Activated T-cell treated with anti-CD3 and anti-CD28 coated beads for 48 hours (primary cell): ENCODE measurements around the gene COL28A1.

Experiments used
- DNase-seq: peaks from one replicate; pipeline ENCODE4 v3.0.0-alpha.2; 2020; ENCODE audit warnings: low read depth

COL28A1 gene

GRCh38 chr7:7330997-7331396 lies 204.7 kb downstream of the COL28A1 start:
- DNase-seq: no peak

- no peak for DNase-seq
These were observed 206.3 kb downstream of the COL28A1 start for GRCh38 chr7:7329326-7329725.

DNA sequence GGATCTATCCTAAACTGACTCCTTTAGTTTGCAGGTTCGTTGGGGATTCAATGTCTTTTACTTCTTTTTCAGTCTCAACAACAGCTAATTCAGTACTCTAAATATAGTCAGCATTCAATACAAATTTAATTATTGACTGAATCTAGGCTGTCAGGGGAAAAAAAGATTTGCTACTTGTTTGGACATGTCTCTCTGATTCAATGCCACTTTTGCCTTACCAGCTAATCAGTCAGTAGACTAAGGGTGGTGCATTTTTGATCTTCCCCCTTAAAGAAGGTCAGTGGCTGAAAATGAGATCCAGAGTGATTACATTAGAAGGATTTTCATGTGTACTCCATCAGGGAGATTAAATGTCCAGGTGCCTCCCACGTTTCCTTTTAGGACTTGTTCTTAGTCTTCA lies 208.2 kb downstream of the COL28A1 start:
- DNase-seq: no peak

DNA sequence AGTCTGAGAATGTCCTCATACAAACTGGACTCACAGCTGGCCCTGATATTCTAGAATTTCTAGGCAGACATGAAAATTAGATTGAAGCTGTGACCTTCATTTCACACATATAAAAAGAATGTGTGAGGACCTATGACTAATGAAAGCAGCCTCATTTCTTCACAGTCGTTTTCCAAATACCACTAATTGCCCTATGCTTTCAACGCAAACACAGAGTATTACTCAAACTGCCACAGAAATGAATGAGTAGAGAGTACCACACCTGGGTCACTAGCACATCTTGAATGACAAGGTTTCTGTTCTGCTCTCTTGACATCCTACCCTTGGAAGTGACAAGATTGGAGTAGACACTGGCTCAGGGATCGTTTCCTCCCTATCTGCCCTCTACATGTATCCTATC lies 211.0 kb downstream of the COL28A1 start:
- no peak for DNase-seq

DNA sequence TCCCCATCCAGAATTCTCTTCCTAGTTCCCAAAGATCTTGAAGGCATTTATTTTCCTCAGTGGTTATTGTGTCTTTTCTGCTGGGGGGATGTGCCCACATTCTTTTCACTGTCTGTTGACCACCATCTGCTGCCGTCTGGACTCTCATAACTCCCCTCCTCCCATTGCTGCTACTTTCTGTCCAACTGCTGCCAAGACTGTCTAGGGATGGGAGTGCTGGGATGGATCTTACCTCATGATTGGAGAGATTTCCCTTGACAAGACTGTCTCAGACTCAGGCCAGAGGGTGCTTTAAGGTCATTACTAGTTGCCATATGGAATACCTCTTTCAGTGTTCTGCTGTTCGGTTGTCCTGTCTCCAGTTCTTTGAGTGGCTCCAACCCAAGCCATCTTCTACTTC lies 211.8 kb downstream of the COL28A1 start:
- no peak for DNase-seq

DNA sequence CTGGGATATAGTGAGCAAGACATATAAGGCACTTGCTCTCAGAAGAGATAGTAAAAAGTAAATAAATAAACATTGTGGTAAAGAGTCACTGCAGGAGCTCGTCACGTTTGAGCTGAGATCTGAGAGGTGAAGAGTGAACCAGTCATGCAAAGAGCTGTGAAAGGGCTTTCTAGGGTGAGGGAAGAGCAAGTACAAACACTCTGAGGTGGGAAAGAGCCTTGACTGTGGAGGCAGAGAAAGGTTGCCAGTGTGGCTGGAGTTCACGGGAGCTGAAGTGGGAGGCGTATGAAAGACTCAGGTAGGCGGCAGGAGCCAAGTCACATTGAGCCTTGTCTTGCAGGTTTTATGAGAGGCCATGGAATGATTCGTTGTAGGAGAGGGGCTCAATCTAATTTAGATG lies 212.3 kb downstream of the COL28A1 start:
- DNase-seq: no peak

DNA sequence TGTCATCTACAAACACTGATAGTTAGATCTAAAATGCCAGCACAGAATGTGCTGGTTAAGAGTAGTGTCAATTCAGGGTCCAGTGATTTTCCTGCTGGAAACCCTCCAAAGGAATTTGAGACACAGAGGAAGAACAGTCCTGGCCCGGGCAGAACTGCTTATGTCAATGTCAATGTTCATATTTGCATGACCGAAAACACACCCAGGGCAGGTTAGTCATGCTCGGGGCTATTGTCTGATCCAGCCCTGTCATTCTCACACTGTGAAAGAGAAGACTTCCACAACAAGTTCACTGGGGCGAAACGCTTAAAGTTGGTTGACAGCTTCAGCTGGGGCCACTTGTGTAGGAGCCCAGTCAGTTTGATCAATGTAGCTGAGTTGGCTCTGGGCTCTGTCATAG lies 214.0 kb downstream of the COL28A1 start:
- DNase-seq: no peak

DNA sequence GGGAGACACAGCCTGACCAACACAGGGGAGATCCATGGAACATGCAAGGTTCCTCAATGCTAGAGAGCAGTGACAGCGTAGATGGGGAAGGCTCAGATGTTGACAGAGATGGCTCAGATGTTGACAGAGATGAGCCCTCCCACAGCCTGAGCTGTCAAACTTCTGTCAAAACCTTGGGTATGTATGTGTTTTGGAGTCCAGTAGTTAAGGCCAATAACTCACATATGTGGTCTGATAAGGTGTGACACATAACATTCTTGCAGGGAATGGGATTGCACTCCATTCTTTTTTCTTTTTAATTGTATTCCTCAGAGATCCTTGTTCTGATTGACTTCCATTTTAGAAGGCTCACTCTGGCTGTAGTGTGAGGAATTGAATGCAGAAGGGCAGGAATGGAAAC lies 217.1 kb downstream of the COL28A1 start:
- no peak for DNase-seq

DNA sequence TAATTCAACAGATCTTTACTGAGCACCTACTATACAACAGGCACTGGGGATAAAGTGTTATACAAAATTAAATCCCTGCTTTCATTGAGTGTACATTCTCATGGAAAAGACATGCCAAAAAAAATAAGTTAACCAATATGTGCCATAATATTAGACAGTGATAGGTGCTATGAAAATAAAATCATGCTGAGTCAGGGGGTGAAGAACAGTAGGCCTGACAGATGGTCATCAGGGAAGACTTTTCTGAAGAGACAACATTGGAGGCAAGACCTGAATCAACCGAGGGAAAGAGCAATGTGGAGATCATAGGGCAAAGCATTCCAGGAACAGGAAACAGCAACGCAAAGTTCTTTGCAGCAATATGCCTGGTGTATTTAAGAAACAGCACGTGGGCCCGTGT lies 217.8 kb downstream of the COL28A1 start:
- DNase-seq: no peak

DNA sequence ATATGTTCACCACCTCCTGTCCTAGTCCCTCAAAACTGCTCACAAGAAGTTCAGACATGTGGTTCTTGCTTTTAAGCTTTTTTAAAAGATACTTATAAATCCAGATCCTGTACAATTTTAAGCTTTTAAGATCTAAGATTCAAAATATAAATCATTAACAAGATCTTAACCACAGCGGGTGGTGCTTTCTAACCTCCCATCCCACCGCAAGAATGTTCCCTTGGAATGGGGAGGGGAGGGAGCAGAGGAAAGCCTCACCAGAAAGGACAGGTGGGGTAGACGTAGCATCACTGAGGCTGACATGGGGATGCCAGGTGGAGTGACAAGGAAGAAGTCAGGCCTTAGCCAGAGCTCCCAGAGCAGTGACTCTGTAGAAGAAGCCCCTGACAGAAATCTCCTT lies 219.8 kb downstream of the COL28A1 start:
- DNase-seq: no peak

- DNase-seq: no peak
These were observed 223.3 kb downstream of the COL28A1 start for GRCh38 chr7:7312323-7312722.

GRCh38 chr7:7311001-7311400 lies 224.7 kb downstream of the COL28A1 start:
- DNase-seq: no peak

DNA sequence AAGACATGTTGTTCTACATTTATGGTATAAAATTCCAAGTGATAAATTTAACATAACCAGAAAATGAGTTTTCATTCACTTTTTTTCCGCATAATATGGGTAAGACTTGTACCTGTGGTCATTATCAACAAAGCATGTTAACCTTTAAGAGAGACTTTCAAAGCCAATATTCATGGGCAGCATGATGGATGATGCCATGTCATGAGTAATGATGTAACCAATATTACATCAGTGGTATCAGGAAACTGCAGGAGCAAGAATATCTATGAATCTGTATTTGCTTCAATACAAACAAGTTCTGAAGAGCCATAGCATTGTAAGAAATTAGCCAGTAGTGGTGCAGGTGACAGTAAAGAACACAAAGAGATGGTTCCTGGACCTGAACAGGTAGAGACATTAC lies 226.5 kb downstream of the COL28A1 start:
- DNase-seq: no peak
